ENCODE data around the gene FIGN. TPM values are rescaled to one million over a fixed set of nuclear protein-coding genes. Genes with fewer than 3 reads are reported as not detected.

Gene FIGN
- total and polyA plus RNA-seq, 12 donors, result 2.1 to 17.0 (median 11.9) TPM

- H3K27me3 ChIP-seq, result no peaks in the 10 kb centered on the region
- H3K4me3 ChIP-seq, result no peak overlapping the region
- DNase-seq, result no peak
- no peaks in the 10 kb centered on the region for H3K9me3 ChIP-seq
- H3K36me3 ChIP-seq, result no peaks in the 10 kb centered on the region
- no peak overlapping the region for H3K27ac ChIP-seq
- 76 to 80% methylated on average over 5 of the region's 5 CpGs for WGBS, 2 donors
- intact Hi-C loops (cut with DNase I), result no loop called here
- TF ChIP-seq CTCF (IDR thresholded peaks at IDR 0.05), result no peak
- ATAC-seq, result no peak
- no peaks in the 10 kb centered on the region for H3K4me1 ChIP-seq
Measured at GRCh38 chr2:163778045-163778781, 42.4 kb upstream of the FIGN start.

DNA sequence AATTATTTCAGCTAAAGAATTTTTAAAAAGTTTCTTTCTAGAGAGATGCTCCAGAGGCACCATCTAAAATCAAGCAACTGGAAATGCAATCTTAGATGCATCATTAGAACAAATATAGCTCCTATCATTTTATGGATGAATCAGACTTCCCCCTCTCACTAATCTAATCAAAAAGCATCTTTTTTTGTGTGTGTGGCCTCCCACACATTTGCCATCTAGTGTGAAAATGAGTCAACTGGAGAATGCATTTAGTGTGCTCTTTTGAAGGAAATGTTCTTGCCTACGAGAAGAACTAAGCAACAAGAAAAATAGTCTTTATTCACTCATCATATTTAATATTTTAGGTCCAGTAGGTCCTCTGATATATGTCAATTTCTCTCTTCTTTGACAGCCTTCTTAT lies 39.5 kb upstream of the FIGN start:
- Histone ChIP-seq H3K4me1 (no peaks in the 10 kb centered on the region), H3K27ac (no peak overlapping the region), H3K4me3 (no peak overlapping the region), H3K9me3 (no peaks in the 10 kb centered on the region), H3K27me3 (no peaks in the 10 kb centered on the region), H3K36me3 (no peaks in the 10 kb centered on the region)
- TF ChIP-seq CTCF (IDR thresholded peaks at IDR 0.05), result no peak
- WGBS, 2 donors, result 62 to 71% methylated on average over 1 of the region's 1 CpG
- DNase-seq (no peak), ATAC-seq (no peak)
- intact Hi-C loops (cut with DNase I), result no loop called here

GRCh38 chr2:163774862-163775261 lies 39.1 kb upstream of the FIGN start:
- WGBS, 2 donors, result 61 to 75% methylated on average over 2 of the region's 2 CpGs
- no peak overlapping the region for H3K27ac ChIP-seq
- H3K4me1 ChIP-seq, result no peaks in the 10 kb centered on the region
- DNase-seq (no peak), ATAC-seq (peak in 4 of 8 donors; percentile 53 to 88 (median 66))
- no peaks in the 10 kb centered on the region for H3K9me3 ChIP-seq
- H3K27me3 ChIP-seq, result no peaks in the 10 kb centered on the region
- H3K36me3 ChIP-seq, result no peaks in the 10 kb centered on the region
- intact Hi-C loops (cut with DNase I), result no loop called here
- TF ChIP-seq CTCF (IDR thresholded peaks at IDR 0.05), result no peak
- no peak overlapping the region for H3K4me3 ChIP-seq

GRCh38 chr2:163773276-163773675 lies 37.5 kb upstream of the FIGN start:
- Histone ChIP-seq H3K27me3 (no peaks in the 10 kb centered on the region), H3K27ac (no peak overlapping the region), H3K9me3 (no peaks in the 10 kb centered on the region), H3K4me1 (peaks cover 0 to 3% (median 0%) of the 10 kb centered on the region in 9 donors), H3K4me3 (no peak overlapping the region), H3K36me3 (no peaks in the 10 kb centered on the region)
- intact Hi-C loops (cut with DNase I), result no loop called here
- DNase-seq (no peak), ATAC-seq (no peak)
- 90% methylated on average over 3 of the region's 3 CpGs for WGBS, 2 donors
- TF ChIP-seq CTCF (IDR thresholded peaks at IDR 0.05), result no peak

All from heart right ventricle (tissue), 16 donors.